Glutamatergic neuron (in vitro differentiated cells): ENCODE results near the gene ZNF519. TPM values are rescaled to one million over a fixed set of nuclear protein-coding genes. Genes with fewer than 3 reads are reported as not detected.

Experiments
- DNase-seq: peaks from one replicate; pipeline ENCODE4 v3.0.0; 2022
- H3K27ac Mint-ChIP-seq: one replicate; pipeline ENCODE4 v1.8.0; 2020; ENCODE audit warnings: mild to moderate bottlenecking, mixed read lengths, inconsistent platforms; ENCODE audit not compliant: unreplicated experiment
- H3K27me3 Mint-ChIP-seq: one replicate; pipeline ENCODE4 v1.8.0; 2020; ENCODE audit warnings: mild to moderate bottlenecking, moderate library complexity, mixed read lengths, inconsistent platforms; ENCODE audit not compliant: unreplicated experiment
- H3K36me3 Mint-ChIP-seq: one replicate; pipeline ENCODE4 v1.8.0; 2020; ENCODE audit warnings: mild to moderate bottlenecking, mixed read lengths, inconsistent platforms; ENCODE audit not compliant: unreplicated experiment
- H3K4me1 Mint-ChIP-seq: one replicate; pipeline ENCODE4 v1.8.0; 2020; ENCODE audit warnings: mild to moderate bottlenecking, low read depth, mixed read lengths, inconsistent platforms; ENCODE audit not compliant: unreplicated experiment
- H3K4me3 Mint-ChIP-seq: one replicate; pipeline ENCODE4 v1.8.0; 2020; ENCODE audit warnings: mild to moderate bottlenecking, mixed read lengths, inconsistent platforms; ENCODE audit not compliant: unreplicated experiment
- H3K9me3 Mint-ChIP-seq: one replicate; pipeline ENCODE4 v1.8.0; 2020; ENCODE audit warnings: mild to moderate bottlenecking, moderate library complexity, mixed read lengths, inconsistent platforms; ENCODE audit not compliant: unreplicated experiment
- CTCF ChIP-seq: fragments of 200-600 bp; sonication (generic); IDR thresholded peaks from one replicate; pipeline ENCODE4 v1.5.0; 2021; ENCODE audit not compliant: partially characterized antibody, unreplicated experiment
- total RNA-seq: library from RNA; stranded (reverse); fragmentation: NEBNext Ultra II Directional; extraction: Animal tissue kit (Norgen Biotek cat#: 25700); gene quantifications from one replicate; pipeline ENCODE4 v1.2.1, GENCODE V29; 2021; ENCODE audit not compliant: unreplicated experiment

The ZNF519 gene
- total RNA-seq, 1 donor from 2014 or later = 18.5 TPM

- peak; percentile 30 for DNase-seq
- Mint-ChIP-seq H3K9me3 (no peaks in the 10 kb centered on the region), H3K4me1 (no peaks in the 10 kb centered on the region), H3K36me3 (no peaks in the 10 kb centered on the region), H3K27me3 (peaks cover 4% of the 10 kb centered on the region), H3K27ac (no peak overlapping the region), H3K4me3 (no peak overlapping the region)
- peak; percentile 79 for TF ChIP-seq CTCF
Measured at GRCh38 chr18:14086458-14087231, 45.6 kb downstream of the ZNF519 start.

- H3K9me3 Mint-ChIP-seq = no peaks in the 10 kb centered on the region
- no peaks in the 10 kb centered on the region for H3K4me1 Mint-ChIP-seq
- peak; percentile 14 for DNase-seq
- no peak overlapping the region for H3K27ac Mint-ChIP-seq
- H3K4me3 Mint-ChIP-seq = no peak overlapping the region
- peaks cover 4% of the 10 kb centered on the region for H3K27me3 Mint-ChIP-seq
- no peak for TF ChIP-seq CTCF
- H3K36me3 Mint-ChIP-seq = no peaks in the 10 kb centered on the region
Measured at GRCh38 chr18:14085770-14086457, 46.3 kb downstream of the ZNF519 start.

- Mint-ChIP-seq H3K36me3 (no peaks in the 10 kb centered on the region), H3K27me3 (no peaks in the 10 kb centered on the region), H3K4me1 (no peaks in the 10 kb centered on the region), H3K9me3 (peaks cover under 1% of the 10 kb centered on the region), H3K27ac (no peak overlapping the region), H3K4me3 (no peak overlapping the region)
- no peak for TF ChIP-seq CTCF
- DNase-seq = no peak
Measured at GRCh38 chr18:14075196-14075595, 57.0 kb downstream of the ZNF519 start.

- Mint-ChIP-seq H3K36me3 (no peaks in the 10 kb centered on the region), H3K27ac (no peak overlapping the region), H3K9me3 (peaks cover 2% of the 10 kb centered on the region), H3K4me3 (no peak overlapping the region), H3K27me3 (no peaks in the 10 kb centered on the region), H3K4me1 (no peaks in the 10 kb centered on the region)
- DNase-seq = no peak
- no peak for TF ChIP-seq CTCF
Measured at GRCh38 chr18:14074187-14074586, 58.0 kb downstream of the ZNF519 start.

GRCh38 chr18:14053661-14054060, 78.6 kb downstream of the ZNF519 start:
- H3K9me3 Mint-ChIP-seq = no peaks in the 10 kb centered on the region
- H3K4me1 Mint-ChIP-seq = no peaks in the 10 kb centered on the region
- H3K36me3 Mint-ChIP-seq = peaks cover 8% of the 10 kb centered on the region
- peaks cover 2% of the 10 kb centered on the region for H3K27me3 Mint-ChIP-seq
- TF ChIP-seq CTCF = no peak
- DNase-seq = no peak
- H3K4me3 Mint-ChIP-seq = no peak overlapping the region
- H3K27ac Mint-ChIP-seq = no peak overlapping the region
